ENCODE results near the gene VAPB.

Gene VAPB

GRCh38 chr20:58448958-58449357, 59.9 kb downstream of the VAPB start:
- Histone ChIP-seq H3K4me1 (ENCODE audit: insufficient read depth, poor library complexity, severe bottlenecking) (peaks cover 6% of the 10 kb centered on the region), H3K27ac (ENCODE audit: poor library complexity, severe bottlenecking) (no peak overlapping the region), H3K36me3 (ENCODE audit: low read depth) (peaks cover 66% of the 10 kb centered on the region), H3K4me3 (ENCODE audit: severe bottlenecking) (no peak overlapping the region), H3K9me3 (ENCODE audit: severe bottlenecking) (no peaks in the 10 kb centered on the region), H3K27me3 (ENCODE audit: insufficient read depth, poor library complexity, severe bottlenecking) (no peaks in the 10 kb centered on the region)
- ATAC-seq (ENCODE audit: low read depth) (no peak), DNase-seq (ENCODE audit: low spot score) (peak; percentile 45)
- TF ChIP-seq, protein P1, sequence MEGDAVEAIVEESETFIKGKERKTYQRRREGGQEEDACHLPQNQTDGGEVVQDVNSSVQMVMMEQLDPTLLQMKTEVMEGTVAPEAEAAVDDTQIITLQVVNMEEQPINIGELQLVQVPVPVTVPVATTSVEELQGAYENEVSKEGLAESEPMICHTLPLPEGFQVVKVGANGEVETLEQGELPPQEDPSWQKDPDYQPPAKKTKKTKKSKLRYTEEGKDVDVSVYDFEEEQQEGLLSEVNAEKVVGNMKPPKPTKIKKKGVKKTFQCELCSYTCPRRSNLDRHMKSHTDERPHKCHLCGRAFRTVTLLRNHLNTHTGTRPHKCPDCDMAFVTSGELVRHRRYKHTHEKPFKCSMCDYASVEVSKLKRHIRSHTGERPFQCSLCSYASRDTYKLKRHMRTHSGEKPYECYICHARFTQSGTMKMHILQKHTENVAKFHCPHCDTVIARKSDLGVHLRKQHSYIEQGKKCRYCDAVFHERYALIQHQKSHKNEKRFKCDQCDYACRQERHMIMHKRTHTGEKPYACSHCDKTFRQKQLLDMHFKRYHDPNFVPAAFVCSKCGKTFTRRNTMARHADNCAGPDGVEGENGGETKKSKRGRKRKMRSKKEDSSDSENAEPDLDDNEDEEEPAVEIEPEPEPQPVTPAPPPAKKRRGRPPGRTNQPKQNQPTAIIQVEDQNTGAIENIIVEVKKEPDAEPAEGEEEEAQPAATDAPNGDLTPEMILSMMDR (IDR thresholded peaks at IDR 0.05; ENCODE audit: poor library complexity, severe bottlenecking), result no peak

DNA sequence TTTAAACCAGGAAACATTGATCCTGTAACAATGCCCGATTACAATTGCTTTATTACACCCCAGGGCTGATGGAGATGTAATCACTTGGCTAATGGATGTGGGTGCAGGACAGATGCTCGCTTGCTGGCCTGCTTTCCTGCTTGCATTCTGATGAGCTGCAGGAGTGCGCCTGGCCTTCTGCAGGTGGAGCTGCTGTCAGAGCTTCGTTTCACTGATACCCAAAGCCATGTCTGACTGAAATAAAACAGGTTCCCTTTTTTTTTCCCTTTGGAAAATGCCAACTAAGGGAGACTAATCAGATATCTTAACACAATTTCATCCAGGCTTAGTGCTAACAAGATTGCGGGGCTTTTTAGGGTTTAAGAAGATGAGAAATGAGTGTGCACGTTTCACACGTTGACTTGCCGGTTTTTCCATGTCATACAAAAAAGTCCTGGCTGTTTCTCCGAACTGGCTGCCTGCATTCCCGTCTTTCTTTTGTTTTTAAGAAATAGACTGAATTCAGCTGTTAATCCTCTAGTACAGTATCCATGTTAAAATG, 60.7 kb downstream of the VAPB start:
- ATAC-seq (ENCODE audit: low read depth) (no peak), DNase-seq (ENCODE audit: low spot score) (peak; percentile 49)
- peaks cover 5% of the 10 kb centered on the region for H3K9me3 ChIP-seq (ENCODE audit: severe bottlenecking)
- H3K4me1 ChIP-seq (ENCODE audit: insufficient read depth, poor library complexity, severe bottlenecking), result peaks cover 6% of the 10 kb centered on the region
- TF ChIP-seq, protein P1 (IDR thresholded peaks at IDR 0.05; ENCODE audit: poor library complexity, severe bottlenecking), result no peak
- H3K36me3 ChIP-seq (ENCODE audit: low read depth), result peaks cover 58% of the 10 kb centered on the region
- no peaks in the 10 kb centered on the region for H3K27me3 ChIP-seq (ENCODE audit: insufficient read depth, poor library complexity, severe bottlenecking)
- no peak overlapping the region for H3K4me3 ChIP-seq (ENCODE audit: severe bottlenecking)
- H3K27ac ChIP-seq (ENCODE audit: poor library complexity, severe bottlenecking), result no peak overlapping the region

- DNase-seq (ENCODE audit: low spot score) (no peak), ATAC-seq (ENCODE audit: low read depth) (peak; percentile 30; the same call in 1 of the 3 replicates)
- no peak overlapping the region for H3K4me3 ChIP-seq (ENCODE audit: severe bottlenecking)
- H3K4me1 ChIP-seq (ENCODE audit: insufficient read depth, poor library complexity, severe bottlenecking), result peaks cover 6% of the 10 kb centered on the region
- no peaks in the 10 kb centered on the region for H3K27me3 ChIP-seq (ENCODE audit: insufficient read depth, poor library complexity, severe bottlenecking)
- peaks cover 5% of the 10 kb centered on the region for H3K9me3 ChIP-seq (ENCODE audit: severe bottlenecking)
- H3K36me3 ChIP-seq (ENCODE audit: low read depth), result peaks cover 53% of the 10 kb centered on the region
- H3K27ac ChIP-seq (ENCODE audit: poor library complexity, severe bottlenecking), result no peak overlapping the region
- TF ChIP-seq, protein P1 (IDR thresholded peaks at IDR 0.05; ENCODE audit: poor library complexity, severe bottlenecking), result no peak
These were observed 61.2 kb downstream of the VAPB start for GRCh38 chr20:58450254-58450653.

GRCh38 chr20:58452667-58453255, 63.7 kb downstream of the VAPB start:
- ATAC-seq (ENCODE audit: low read depth), result no peak
- TF ChIP-seq, protein P1 (IDR thresholded peaks at IDR 0.05; ENCODE audit: poor library complexity, severe bottlenecking), result no peak

GRCh38 chr20:58453391-58453790, 64.4 kb downstream of the VAPB start:
- ATAC-seq (ENCODE audit: low read depth), result no peak

More at GRCh38 chr20:58452667-58453255, 63.7 kb downstream of the VAPB start:
- Histone ChIP-seq H3K36me3 (ENCODE audit: low read depth) (peaks cover 41% of the 10 kb centered on the region), H3K27me3 (ENCODE audit: insufficient read depth, poor library complexity, severe bottlenecking) (no peaks in the 10 kb centered on the region), H3K4me3 (ENCODE audit: severe bottlenecking) (no peak overlapping the region), H3K27ac (ENCODE audit: poor library complexity, severe bottlenecking) (no peak overlapping the region), H3K4me1 (ENCODE audit: insufficient read depth, poor library complexity, severe bottlenecking) (peaks cover 14% of the 10 kb centered on the region), H3K9me3 (ENCODE audit: severe bottlenecking) (peaks cover 5% of the 10 kb centered on the region)
- peak; percentile 13 for DNase-seq (ENCODE audit: low spot score)

More at GRCh38 chr20:58453391-58453790, 64.4 kb downstream of the VAPB start:
- no peak overlapping the region for H3K27ac ChIP-seq (ENCODE audit: poor library complexity, severe bottlenecking)
- peak; percentile 60 for DNase-seq (ENCODE audit: low spot score)
- no peak overlapping the region for H3K4me3 ChIP-seq (ENCODE audit: severe bottlenecking)
- peaks cover 15% of the 10 kb centered on the region for H3K4me1 ChIP-seq (ENCODE audit: insufficient read depth, poor library complexity, severe bottlenecking)
- H3K36me3 ChIP-seq (ENCODE audit: low read depth), result peaks cover 35% of the 10 kb centered on the region
- H3K9me3 ChIP-seq (ENCODE audit: severe bottlenecking), result peaks cover 5% of the 10 kb centered on the region
- H3K27me3 ChIP-seq (ENCODE audit: insufficient read depth, poor library complexity, severe bottlenecking), result no peaks in the 10 kb centered on the region
- TF ChIP-seq, protein P1 (IDR thresholded peaks at IDR 0.05; ENCODE audit: poor library complexity, severe bottlenecking), result no peak

All from RWPE2 (cell line).